HG02852 (cell line): Measurements from ENCODE around the gene FGD5.
"Not testable (repeated sequence)": the region's sequence is repeated elsewhere in the genome, so short reads cannot be mapped to it uniquely, and the experiment has no call there.

ENCODE experiments used
- ATAC-seq: cut with Tn5 transposase; IDR thresholded peaks from one replicate; pipeline ENCODE4 v1.9.1; 2021; ENCODE audit warnings: mild to moderate bottlenecking, moderate library complexity; ENCODE audit not compliant: unreplicated experiment

Gene FGD5

DNA sequence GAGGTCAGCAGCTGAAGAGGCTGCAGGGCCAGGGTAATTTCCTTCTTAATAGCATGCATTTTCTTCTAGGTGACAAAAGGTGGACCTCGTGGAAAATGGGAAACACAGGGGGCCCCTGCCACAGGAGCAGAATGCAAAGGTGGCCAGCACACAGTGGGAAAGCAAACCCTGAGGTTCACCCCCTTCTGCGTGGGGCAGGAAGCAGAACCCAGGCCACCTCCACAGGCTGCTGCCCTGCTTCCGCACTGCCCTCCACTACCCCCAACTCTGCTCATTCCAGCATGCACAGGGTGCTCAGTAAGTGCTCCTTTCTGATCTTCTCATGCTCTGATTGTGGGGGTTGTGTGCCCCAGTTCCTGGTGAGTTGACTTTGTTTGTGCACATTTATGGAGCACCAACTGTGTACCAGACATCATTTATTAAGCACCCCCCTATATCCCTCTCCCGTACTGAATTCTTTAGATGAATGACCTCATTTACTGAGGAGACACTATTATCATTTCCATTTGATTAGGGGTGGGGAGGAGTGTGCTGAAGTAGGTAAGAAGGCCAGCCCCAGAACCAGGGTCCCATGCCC, 12.7 kb upstream of the FGD5 start:
- ATAC-seq = no peak

DNA sequence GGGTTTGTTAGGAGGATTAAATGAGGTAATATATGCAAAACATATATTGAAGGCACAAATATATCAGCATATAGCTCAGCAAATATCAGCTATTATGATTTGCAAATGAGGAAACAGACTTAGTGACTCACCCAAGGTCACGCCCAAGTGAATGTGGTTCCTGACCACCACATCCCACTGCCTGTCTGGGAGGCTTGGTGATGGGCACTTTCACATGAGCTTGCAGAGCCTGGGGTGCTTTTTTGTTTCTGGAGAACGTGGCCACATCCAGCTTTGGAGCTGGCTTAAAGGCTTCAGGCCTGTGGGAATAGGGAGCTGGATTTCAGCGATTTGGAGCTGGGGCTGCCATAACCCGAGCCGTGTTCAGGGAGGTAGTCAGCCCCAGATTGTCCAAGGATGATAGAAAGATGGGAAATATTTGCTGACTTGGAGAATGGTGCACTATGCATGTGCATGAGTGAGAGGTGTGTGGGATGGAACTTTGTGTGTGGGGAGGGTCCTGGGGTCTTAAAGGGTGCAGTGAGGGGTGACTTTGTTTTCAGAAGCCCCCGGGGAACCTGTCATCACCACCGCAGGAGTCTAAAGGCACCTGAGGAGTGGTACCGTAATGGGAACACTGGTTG, 12.0 kb upstream of the FGD5 start:
- ATAC-seq = no peak

DNA sequence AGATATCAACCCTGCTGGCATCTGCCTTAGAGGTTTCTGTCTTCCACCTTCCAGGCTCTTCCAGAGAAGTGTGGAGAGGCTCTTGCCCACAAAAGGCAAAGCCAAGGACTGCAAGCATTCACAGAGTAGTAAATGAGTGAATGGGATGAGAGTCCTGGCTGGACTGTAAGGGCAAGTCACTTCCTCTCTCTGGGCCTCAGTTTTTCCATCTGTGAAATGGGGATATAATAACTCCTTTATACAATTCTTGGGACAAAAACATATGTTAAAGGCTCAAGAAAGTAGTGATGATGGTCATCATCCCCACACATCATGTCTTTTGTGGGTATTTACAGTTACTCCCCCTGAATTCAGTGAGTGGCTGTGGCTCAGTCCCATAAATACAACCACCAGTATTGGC, 10.7 kb upstream of the FGD5 start:
- no peak for ATAC-seq

- no peak for ATAC-seq
Observed at GRCh38 chr3:14808502-14809266, 10.1 kb upstream of the FGD5 start.

DNA sequence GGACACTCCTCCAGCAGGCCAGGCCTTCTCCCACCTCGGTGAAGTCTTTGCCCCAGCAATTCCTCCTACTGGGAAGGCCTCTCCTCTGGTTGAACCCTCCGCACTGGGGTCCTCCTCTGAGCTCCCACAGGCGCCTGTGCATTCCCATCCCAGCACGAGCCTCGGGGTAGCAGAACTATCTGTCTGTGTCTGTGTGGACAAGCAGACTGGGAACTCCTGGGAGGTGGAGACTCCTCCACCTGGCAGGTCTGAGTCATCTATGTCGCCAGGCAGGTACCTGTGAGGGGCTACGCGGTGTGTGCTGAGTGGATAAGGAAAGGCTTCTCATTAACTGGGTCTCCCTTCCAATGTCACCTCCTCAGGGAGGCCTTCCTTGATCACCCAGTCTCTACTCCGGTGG, 9.2 kb upstream of the FGD5 start:
- not testable (repeated sequence) for ATAC-seq

- no peak for ATAC-seq
Observed at GRCh38 chr3:14810070-14810791, 8.5 kb upstream of the FGD5 start.

- ATAC-seq = no peak
Observed at GRCh38 chr3:14810801-14811661, 7.7 kb upstream of the FGD5 start.

DNA sequence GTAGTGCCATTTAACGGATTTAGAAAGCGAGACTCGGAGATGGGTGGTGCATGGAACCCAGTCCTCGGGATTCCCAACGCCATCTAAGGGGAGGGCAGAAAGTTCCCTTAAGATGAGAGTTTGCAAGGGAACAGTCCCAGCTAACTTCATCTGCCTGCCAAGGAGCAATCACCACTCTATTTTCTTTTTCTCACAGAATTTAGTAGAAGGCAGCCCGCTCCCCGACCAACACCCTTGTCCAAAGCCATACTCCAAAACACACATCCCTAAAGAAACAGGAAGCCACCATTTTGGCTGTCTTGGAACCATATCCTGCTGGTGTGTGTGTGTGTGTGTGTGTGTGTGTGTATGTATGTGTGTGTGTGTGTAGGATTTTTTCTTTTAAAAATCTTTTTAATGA, 7.1 kb upstream of the FGD5 start:
- no peak for ATAC-seq

GRCh38 chr3:14812196-14812790, 6.5 kb upstream of the FGD5 start:
- ATAC-seq = no peak

GRCh38 chr3:14814411-14814871, 4.3 kb upstream of the FGD5 start:
- ATAC-seq = no peak

GRCh38 chr3:14816359-14816758, 2.4 kb upstream of the FGD5 start:
- no peak for ATAC-seq

- ATAC-seq = no peak
Observed at GRCh38 chr3:14819671-14820070, 909 bp downstream of the FGD5 start.

GRCh38 chr3:14820156-14820555, 1.4 kb downstream of the FGD5 start:
- no peak for ATAC-seq

GRCh38 chr3:14821151-14821550, 2.4 kb downstream of the FGD5 start:
- no peak for ATAC-seq

GRCh38 chr3:14822134-14822533, 3.4 kb downstream of the FGD5 start:
- no peak for ATAC-seq

- ATAC-seq = no peak
Observed at GRCh38 chr3:14822670-14823390, 4.1 kb downstream of the FGD5 start.

DNA sequence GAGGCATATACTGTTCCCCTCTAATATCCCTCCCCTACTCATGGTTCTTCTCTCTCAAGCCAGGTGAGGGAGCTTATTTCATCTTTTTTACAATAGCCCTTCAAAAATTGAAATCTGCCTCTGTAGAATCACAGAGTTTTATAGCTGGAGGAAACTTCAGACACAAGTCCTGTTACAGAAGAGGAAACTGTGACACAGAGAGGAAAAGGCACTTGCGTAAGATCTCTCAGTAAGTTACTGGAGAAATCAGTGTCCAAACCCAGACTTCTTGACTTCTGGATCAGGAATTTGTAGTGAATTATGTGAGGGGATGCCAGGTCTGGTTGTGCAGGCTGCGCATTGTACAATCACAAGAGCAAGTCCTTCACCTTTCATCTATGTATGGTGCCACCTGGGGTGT, 4.6 kb downstream of the FGD5 start:
- ATAC-seq = no peak

DNA sequence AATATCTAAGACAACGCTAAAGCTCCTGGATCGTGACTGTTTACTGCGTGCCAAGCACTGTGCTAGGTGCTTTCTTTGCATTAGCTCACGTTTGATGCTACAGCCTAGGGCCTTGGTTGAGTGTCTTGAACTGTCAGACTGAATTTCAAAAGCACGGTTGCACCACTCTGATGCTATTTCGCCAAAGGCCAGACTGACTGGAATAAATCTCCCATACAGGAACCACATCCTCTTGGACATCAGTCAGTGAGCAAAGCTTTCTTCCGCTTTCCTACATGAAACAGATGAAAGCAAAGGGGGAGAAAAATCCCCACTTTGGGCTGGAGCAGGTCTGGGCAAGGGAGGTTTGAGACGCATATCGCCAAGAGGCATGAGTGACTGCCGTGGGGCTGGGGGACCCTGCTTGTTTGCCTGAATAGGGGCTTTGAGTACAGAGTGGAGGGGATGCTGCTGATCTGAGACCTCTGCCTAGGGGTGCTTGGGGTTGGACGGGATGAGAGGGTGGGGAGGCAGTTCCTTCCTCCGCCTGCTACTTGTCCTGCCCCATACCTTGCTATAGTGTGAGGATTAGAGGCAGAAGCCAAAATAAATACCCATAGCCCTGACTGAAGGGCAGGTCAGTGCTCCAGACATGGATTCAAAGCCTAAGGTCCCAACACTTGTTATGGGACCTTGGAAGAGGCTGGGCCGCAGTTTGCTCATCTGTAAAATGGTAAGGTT, 5.3 kb downstream of the FGD5 start:
- ATAC-seq = no peak

DNA sequence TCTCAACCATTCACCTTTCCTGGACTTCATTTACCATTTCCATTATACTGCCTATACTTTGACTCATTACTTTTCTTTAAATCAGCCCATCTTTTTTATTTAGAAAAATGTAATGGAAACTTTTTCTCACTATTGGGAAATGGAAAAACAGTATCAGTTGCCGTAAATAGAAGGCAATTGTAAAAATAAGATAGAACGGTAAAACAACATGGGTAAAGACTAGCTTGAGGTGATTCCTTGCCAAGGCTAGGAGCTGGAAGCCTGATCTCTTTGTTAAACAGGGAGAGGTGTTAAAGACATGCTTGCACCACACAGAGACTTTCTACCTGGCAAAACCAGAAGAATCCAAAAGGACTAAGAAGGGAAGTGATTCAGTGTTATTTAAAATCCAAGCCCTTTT, 5.9 kb downstream of the FGD5 start:
- no peak for ATAC-seq
